HG03095 (cell line): ENCODE measurements around the gene PNPLA5.
"Not testable (repeated sequence)": the region's sequence is repeated elsewhere in the genome, so short reads cannot be mapped to it uniquely, and the experiment has no call there.

Experiments
- ATAC-seq: cut with Tn5 transposase; IDR thresholded peaks from one replicate; pipeline ENCODE4 v1.9.1; 2021; ENCODE audit warnings: moderate library complexity; ENCODE audit not compliant: unreplicated experiment

Gene PNPLA5

DNA sequence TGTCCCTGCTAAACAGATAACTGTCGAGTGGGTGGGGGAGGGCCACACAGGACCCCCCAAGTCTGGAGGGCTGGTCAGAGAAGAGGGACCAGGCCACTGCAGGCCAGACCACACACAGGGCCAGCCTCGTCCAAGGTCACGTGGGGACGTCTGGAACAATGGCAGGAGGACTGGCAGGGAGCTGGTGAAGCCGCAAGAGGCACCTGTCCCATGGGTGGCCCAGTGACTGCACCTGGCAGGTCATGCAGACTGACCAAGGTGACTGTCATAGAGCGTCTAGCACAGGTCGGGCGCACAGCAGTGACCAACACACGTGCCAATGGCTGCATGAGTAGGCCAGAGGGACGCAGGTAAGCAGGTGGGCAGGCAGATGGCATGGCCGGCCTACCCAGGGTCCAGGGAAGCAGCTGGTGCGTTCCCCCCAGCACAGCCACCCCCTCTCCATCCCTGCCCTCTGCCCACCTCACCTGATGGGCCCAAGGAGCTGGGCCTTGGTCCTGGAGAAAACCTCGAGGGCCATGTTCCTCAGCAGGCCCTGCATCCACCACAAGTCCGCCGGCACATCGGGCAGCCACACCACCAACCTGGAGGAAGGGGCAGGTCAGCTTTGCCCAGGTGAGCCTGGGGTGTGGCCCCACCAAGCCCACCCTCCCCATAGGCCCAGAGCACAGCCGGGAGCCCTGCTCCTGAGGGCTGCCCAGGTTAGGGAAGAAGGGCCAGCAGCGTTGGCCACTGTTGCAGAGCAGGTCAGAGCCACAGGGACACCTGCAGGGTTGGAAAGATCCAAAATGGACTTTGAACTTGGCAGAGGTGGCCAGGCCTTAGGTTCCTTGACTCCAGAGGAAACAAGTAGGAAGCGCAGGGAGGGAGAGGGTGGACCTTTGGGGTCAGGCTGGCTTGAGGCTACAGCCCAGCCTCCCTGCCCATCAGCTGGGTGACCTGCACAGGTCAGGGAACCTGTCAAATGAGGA lies 10.4 kb downstream of the PNPLA5 start:
- no peak for ATAC-seq

DNA sequence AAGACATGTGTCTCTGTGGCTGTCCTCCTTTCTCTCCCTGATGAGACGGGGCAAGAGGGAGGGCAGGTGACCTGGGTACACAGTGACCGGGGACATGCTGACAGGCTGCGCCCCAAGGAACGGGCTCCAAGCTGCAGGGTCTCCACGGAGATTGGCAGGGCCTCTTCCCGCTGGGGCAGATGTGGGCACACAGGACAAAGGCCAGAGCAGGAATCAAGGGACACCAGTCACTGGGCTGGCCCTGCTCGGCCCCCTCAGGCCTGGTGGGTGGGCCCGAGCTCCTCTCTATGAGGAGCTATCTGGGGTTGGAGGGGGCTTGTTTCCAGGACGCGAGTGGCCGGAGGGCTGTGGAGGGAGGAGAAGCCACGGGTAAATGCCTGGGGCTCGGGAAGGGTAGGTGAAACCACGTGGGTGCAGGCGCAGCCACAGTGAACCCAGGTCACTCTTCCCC lies 11.2 kb downstream of the PNPLA5 start:
- no peak for ATAC-seq

DNA sequence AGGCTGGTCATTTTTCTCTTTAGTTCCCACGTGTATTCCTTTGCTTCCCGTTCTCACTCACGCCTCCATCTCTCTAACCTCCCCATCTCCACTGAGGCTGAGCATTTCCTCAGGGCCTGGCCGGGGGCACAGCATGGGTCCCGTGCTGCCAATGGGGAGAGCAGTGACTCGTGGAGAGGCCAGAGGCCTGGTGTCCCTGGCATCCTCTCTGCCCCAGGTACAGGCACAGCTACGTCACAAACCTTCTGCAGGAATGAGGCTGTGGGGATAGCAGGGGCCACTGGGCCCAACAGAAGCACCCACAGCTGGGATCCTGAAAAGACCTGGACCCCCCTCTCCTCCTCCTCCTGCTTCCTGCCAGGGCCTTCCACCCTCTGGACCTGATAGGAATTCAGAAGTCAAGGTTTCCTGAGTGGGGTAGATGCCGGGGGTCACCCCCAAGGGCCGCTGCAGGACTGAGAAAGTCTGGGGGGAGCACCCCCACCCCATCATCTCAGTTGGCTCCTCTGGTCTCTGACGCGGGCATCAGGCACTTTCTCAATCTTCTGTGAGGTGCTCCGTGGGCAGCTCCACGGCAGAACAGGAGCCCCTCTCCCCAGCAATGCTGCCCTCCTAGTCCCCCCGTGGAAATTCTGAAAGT lies 11.8 kb downstream of the PNPLA5 start:
- no peak for ATAC-seq

DNA sequence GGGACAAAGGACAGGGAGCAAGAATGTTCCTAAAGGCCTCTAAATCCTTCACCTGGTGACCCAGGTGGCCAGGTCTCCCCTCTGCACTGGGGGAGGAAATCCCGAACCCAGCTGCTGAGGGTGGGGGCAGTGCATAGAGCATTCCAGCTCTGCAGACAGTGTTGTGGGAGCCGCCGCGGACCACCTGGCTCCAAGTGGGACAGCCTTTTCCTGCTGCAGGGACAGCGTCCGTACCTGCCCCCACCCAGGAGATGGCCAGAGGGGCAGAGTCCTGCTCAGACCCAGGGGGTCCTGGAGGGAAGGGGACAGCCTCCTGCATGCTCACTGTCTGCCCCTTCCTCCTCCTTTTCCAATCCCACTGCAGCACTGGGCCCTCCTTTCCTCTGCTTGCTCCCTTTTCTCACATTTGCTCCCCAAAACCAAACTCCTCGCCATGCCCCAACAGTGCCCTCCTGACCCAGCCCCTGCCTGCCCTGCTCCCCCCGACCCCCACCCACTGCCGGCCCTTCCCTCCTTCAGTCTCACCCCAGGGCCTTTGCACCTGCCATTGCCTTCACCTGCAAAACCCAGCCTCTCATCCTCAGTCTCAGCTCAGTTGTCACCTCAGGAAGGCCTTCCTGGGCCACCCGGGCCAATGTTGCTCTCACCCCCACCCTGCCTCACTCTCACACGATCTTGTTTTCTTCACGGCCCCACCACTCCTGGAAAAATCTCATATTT lies 12.8 kb downstream of the PNPLA5 start:
- ATAC-seq: no peak

DNA sequence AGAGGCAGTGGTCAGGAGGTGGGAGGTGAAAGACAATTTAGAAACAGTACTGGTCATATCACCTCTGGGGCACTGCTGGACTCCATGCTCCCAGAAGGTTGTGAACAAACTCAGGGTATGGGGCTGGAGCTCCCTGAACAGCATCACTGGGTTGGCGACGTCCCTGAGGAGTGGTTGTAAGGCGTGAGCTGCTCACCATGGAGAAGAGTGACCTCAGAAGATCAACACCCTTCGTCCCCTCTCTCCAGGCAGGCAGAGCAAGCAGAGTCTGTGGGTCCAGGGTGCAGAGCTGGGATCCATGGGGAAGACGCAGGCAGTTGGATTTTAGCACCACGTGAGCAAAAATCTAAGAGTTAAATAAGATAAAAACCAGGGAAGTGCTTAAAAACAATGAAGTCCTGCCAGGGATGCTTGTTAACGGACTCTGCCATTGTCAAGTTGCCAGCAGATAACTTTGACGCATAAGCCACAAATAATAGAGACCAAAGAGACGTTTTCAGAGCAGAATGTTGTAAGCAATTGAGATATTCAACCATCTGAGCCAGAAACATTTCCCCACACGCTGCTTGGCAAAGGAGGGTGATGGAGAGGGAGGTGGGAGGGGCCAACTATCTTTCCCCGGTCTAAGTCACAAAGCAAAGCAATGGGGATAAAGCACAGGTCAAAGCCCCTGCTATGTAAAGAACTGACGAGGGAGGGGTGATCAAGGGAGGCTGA lies 13.6 kb downstream of the PNPLA5 start:
- ATAC-seq: no peak

DNA sequence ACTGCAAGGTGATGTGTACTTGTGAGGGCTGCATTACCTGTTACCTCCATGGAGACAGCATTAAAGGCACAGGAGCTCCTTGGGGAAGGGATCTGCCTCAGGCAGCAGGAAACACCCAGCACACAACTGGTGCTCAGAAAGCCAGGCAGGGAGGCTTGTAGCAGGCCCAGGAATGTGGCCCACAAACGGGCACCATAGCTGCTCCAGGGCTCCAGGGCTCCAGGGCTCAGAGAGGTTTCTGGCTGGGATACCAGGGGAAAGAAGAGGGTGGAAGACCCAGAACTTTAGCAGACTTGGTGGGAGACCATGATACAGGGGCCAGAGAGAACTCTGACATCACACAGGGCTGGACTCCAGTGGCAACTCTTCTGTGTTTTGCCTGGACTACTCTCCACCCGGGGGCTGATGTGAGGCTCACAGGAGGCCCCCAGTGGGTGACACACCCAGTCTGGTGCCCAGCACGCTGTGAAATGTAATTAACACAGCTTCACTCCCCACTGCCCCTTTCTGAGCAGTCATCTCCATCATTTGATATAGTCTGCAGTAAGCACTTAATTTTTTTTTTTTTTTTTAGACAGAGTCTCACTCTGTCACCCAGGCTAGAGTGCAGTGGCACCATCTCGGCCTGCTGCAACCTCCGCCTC lies 14.8 kb downstream of the PNPLA5 start:
- no peak for ATAC-seq

DNA sequence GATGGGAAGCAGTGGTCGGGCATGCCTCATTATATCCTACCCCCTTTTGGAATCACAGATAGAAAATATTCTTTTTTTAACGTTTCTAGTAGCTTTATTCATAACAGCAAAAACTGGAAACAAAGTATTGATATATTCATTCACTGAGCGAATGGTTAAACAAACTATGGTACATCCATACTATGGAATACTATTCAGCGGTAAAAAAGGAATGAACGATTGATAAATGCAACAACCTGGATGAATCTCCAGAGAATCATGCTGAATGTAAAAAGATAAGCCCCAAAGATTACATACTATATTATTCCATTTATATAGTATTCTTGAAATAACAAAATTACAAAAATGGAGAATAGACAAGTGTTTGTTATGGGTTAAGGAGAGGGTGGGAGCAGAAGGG lies 22.0 kb downstream of the PNPLA5 start:
- no peak for ATAC-seq

DNA sequence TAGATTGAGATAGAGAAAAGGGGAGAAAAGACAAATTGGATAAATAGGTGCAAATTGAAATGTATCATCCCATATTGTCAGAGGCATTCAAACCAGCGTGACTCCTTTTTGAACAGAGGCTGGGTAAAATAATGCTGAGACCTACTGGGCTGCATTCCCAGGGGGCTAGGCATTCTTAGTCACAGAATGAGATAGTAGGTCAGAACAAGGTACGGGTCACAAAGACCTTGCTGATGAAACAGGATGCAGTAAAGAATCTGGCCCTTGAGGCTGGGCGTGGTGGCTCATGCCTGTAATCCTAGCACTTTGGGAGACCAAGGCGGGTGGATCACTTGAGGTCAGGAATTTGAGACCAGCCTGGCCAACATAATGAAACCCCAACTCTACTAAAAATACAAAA lies 22.8 kb downstream of the PNPLA5 start:
- not testable (repeated sequence) for ATAC-seq

DNA sequence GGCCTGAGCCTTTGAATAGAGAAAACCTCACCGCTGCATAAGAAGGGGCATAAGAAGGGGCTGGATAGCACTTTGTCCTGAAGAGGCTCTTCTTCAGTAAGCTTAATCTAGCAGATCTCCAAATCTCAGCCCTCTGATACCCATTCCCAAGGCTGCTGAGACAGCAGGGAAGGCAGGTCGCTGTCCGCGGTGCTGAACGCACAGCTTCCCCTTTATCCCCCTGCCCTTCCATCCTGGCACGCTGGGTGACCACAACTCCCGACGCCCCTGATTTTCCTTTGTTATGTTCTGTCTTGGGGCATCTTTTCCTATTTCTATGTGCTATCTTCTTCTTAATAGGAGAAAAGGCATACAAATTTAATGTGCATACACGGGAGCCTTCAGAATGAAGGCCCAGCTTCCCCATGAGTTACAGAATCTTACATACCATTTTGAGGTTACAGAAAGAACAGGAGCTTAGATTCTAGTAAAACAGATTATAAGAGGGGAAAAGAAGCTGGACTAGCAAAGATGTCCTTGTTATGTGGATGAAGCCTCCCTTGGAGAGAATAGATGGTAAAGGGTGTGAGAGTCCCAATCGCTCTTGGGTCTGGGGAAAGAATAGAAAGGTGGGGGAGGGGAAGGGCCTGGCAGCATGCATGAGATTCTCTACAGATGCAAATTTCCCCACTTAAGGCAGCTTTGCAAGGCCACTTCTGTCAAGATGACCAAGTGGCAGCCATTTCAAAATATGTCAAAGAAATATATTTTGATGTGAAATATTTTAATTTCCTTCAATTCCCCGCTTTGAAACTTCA lies 23.8 kb downstream of the PNPLA5 start:
- ATAC-seq: no peak

DNA sequence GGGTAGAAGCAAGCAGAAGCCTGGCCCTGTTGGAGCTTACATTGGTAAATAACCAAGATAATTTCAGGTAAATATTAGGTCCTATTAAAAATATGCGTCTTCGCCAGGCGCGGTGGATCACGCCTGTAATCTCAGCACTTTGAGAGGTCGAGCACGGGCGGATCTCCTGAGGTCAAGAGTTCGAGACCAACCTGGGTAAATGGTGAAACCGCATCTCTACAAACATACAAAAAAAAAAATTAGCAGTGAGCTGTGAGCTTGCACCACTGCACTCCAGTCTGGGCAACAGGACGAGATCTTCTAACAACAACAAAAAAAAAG lies 29.0 kb downstream of the PNPLA5 start:
- no peak for ATAC-seq

DNA sequence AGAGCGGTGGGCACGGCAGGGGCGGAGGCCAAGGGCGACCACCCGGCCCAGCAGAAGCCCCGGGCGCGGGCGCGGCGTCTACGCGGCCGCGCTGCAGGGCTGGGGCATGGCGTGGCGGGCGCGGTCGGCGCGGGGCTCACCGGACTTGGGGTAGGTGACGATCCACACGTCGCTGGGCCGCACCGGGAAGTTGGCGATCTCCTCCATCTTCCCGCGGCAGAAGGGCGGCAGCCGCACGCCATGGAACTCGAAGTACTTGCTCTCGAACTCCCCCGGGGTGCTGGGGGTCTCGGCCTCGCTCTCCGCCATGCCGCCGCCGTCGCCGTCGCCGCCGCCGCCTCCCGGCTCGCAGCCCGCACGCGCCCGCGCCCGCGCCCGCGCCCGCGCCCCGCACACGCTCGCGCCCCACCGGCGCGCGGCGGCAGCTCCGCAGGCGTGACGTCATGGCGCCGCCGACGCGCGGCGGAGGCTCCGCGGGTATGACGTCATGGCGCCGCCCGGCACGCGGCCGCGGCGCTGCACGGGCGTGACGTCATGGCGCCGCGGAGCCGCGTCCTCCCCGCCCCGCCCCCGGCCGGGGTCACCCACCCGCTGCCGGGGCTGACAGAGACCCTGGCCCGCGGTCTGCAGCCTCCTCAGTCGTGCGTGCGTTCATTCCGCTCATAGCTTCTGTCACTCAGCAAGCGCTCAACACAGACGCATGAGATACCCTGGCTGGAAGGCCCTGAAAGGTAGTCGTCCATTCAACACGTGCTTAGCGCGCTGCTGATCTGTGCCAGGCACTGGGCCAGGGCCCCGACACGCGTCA lies 29.5 kb downstream of the PNPLA5 start, which contains the start of gene SULT4A1:
SULT4A1 (minus strand) TSS at position 440 of the 808 bp plus-strand sequence; CDS start at position 309, 131 bp downstream.
- ATAC-seq: no peak

DNA sequence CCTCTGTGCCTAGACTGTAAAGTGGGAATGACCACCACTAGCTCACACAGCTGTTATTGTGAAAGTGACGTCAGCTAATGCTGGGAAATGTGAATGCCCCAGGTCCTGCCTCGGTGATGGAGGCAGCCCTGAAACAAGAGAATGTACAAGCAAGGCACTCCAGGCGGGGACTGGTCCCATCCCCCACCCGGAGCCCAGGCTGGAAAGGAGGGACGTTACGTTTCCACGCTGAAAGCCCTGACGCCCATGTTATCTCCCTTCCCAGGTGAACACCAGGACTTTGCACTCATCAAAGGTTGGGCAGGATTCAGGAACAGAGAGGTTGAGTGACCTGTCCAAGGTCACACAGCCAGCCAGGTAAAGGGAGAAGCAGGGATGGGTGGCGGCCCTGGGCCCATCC lies 30.3 kb downstream of the PNPLA5 start:
- ATAC-seq: no peak

DNA sequence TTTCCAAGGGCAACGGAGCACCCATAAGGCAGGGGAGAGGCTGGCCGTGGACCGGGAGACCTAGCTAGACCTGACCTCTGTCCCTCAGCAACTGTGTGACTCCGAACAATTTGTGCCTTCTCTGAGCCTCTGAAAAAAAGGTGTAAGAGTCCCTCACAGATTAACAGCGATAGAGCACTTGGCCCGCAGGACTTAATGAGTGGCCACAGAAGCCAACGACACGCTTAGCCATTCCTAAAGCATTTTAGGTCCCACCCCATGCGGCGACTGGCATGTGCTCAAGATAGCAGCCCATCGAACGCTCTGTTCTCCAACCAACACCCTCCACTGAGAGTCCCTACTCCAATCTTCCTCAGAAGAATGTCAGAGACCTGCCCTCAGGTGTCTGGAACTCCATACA lies 31.0 kb downstream of the PNPLA5 start:
- no peak for ATAC-seq

DNA sequence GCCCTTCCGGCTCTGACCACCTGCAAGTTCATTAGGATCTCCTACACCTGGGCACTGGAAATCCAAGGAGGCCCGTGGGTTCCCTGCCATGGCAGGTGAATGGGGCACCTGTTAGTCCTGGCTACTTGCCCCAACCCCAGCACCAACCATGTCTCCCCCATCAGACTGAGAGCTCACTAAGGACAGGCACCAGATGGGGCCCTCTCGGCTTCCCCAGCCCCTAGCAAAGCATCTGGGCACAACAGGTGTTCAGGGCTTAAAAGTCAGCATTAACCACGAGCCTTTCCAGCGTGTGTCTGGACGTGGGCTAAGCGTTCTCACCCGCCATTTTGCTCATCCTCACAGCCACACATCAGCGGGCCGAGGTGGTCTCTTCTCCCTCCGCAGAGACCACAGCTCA lies 31.7 kb downstream of the PNPLA5 start:
- ATAC-seq: no peak

DNA sequence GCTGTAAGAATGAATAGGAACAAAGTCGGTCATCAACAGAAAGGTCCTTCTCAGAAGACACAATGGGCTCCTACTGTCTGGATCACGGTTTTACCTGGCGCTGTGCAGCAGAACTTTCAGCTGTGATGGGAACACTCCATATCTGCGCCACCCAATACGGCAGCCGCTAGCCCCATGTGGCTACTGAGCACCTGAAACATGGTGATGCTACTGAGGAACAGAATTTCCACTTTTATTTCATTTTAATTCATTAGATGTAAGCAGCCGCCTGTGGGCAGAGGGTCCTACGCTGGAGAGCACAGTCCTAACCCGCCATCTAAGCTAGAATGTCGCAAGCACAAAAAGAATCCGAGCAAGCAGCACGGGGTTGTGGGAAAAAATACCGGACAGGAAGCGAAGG lies 32.2 kb downstream of the PNPLA5 start:
- ATAC-seq: no peak

DNA sequence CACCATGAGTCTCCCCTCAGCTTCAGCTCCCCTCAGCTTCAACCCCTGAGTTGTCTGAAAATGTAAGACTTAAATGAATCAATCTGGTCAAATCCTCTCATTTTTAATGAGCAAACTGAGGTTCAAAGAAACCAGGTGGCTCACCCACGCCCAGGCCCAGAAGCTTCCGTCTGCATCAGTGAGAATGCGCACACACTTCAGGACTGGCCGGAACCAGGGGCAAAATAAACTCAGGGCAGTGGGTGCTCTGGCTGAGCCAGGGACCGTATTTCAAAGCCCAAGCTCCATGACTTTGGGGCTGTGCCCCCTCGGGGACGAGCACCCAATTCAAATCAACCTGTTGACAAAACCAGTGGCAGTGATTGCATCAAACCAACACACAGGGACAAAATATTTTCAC lies 32.6 kb downstream of the PNPLA5 start:
- ATAC-seq: no peak

DNA sequence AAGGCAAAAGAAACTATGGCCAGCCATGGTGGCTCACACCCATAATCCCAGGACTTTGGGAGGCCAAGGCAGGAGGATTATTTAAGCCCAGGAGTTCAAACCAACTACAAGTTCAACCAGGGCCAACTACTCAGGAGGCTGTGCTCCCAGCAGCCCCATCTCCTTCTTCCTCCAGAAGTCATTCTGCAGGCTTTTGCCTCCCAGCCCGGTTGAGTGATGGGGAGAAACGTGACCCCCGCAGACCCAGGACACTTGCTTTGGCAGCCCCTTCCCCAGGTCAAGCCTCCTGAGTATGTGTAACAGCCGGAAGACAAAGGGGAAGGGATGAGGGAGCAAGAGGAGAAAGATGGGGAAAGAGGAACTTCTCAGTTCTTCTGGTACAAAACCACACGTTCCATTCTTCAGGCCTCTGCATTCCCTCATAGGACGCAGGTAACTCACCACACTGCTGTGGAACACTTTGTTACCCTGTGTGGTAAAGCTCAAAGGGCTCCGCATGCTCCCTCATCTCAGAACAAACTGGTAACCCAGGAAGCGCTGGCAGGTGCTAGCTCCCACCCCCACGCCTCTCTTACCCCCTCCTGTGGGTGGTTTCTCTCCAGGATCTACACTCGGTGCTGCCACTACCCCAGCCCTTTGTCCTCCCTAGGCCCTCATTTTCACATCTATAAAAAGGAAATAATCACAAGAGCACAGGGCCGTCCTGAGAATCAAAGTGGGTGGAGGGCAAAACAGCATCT lies 33.5 kb downstream of the PNPLA5 start:
- ATAC-seq: no peak

DNA sequence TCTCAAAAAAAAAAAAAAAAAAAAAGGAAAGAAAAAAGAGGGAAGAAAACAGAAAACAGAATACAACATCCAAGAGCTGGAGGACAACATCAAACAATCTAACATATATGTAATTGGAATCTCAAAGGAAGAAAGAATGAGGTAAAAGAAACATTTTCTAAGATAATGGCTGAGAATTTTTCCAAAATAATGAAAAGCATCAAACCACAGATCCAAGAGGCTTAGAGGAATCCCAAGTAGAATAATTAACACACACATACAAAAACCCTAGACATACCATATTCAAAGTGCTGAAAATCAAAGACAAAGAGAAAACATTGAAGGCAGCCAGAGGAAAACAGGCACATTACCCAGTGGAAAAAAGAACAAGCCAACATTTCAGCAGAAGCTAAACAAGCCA lies 34.4 kb downstream of the PNPLA5 start:
- no peak for ATAC-seq
